KMS-11 (cell line): ENCODE results near the gene SF3B1.

ENCODE experiments used
- H2AFZ ChIP-seq: fragments of 200-600 bp; sonication (generic); 2 replicates; pipeline ENCODE4 v1.6.1; 2016; ENCODE audit warnings: antibody characterized with exemption, mixed run types, low read depth
- H3K27ac ChIP-seq: fragments of 200-600 bp; sonication (generic); 2 replicates; pipeline ENCODE4 v1.6.1; 2016; ENCODE audit warnings: mild to moderate bottlenecking, mixed run types
- H3K27me3 ChIP-seq: fragments of 200-600 bp; sonication (generic); 2 replicates; pipeline ENCODE4 v1.6.1; 2017; ENCODE audit warnings: mild to moderate bottlenecking, low read depth, mixed run types, moderate library complexity; ENCODE audit not compliant: insufficient read depth
- H3K36me3 ChIP-seq: fragments of 200-600 bp; sonication (generic); 2 replicates; pipeline ENCODE4 v1.6.1; 2017; ENCODE audit warnings: mild to moderate bottlenecking, mixed run types; ENCODE audit not compliant: insufficient read depth
- H3K4me1 ChIP-seq: fragments of 200-600 bp; sonication (generic); 2 replicates; pipeline ENCODE4 v1.6.1; 2016; ENCODE audit warnings: mild to moderate bottlenecking, low read depth, mixed run types; ENCODE audit not compliant: poor library complexity, severe bottlenecking
- H3K4me2 ChIP-seq: fragments of 200-600 bp; sonication (generic); 2 replicates; pipeline ENCODE4 v1.7.0; 2016; ENCODE audit warnings: mild to moderate bottlenecking, mixed run types
- H3K4me3 ChIP-seq: fragments of 200-600 bp; sonication (generic); IDR thresholded peaks from 2 replicates; pipeline ENCODE4 v1.6.1; 2017; ENCODE audit warnings: low read depth, low read length, mixed read lengths; ENCODE audit not compliant: insufficient read depth
- H3K79me2 ChIP-seq: fragments of 200-600 bp; sonication (generic); 2 replicates; pipeline ENCODE4 v1.6.1; 2016; ENCODE audit warnings: low read depth, mixed run types; ENCODE audit not compliant: insufficient read depth
- H3K9ac ChIP-seq: fragments of 200-600 bp; sonication (generic); 2 replicates; pipeline ENCODE4 v1.6.1; 2016; ENCODE audit warnings: mild to moderate bottlenecking, mixed run types
- H4K20me1 ChIP-seq: fragments of 200-600 bp; sonication (generic); 2 replicates; pipeline ENCODE4 v1.6.1; 2016; ENCODE audit warnings: mild to moderate bottlenecking, mixed run types; ENCODE audit not compliant: insufficient read depth
- CTCF ChIP-seq: fragments of 200-600 bp; sonication (generic); conservative IDR thresholded peaks from 2 replicates; pipeline ENCODE4 v1.6.1; 2017; ENCODE audit warnings: low read depth, mild to moderate bottlenecking, antibody characterized with exemption, low read length, moderate library complexity, mixed read lengths

SF3B1 gene

GRCh38 chr2:197423307-197423706, 11.5 kb downstream of the SF3B1 start:
- Histone ChIP-seq H3K79me2 (peaks cover 87% of the 10 kb centered on the region), H4K20me1 (peaks cover 38% of the 10 kb centered on the region), H3K27ac (no peak overlapping the region), H3K36me3 (peaks cover 14% of the 10 kb centered on the region; the same call in 1 of the 2 replicates), H3K4me3 (no peak overlapping the region), H2AFZ (no peak overlapping the region), H3K9ac (no peak overlapping the region), H3K27me3 (no peaks in the 10 kb centered on the region), H3K4me1 (peaks cover 21% of the 10 kb centered on the region), H3K4me2 (no peak overlapping the region)
- no peak for TF ChIP-seq CTCF

- Histone ChIP-seq H3K79me2 (peaks cover 50% of the 10 kb centered on the region), H4K20me1 (0 out of 2 replicates have a peak, but pooled peaks cover 5% of the 10 kb centered on the region)
- no peak for TF ChIP-seq CTCF
Measured at GRCh38 chr2:197419438-197419837, 15.4 kb downstream of the SF3B1 start.

GRCh38 chr2:197416268-197416667, 18.6 kb downstream of the SF3B1 start:
- H3K79me2 ChIP-seq: peaks cover 20% of the 10 kb centered on the region; the same call in 1 of the 2 replicates
- no peaks in the 10 kb centered on the region for H3K4me1 ChIP-seq
- no peak overlapping the region for H3K9ac ChIP-seq
- H2AFZ ChIP-seq: no peak overlapping the region
- TF ChIP-seq CTCF: no peak
- H3K27ac ChIP-seq: no peak overlapping the region
- H3K36me3 ChIP-seq: peaks cover 20% of the 10 kb centered on the region; the same call in 1 of the 2 replicates
- no peaks in the 10 kb centered on the region for H3K27me3 ChIP-seq
- H3K4me2 ChIP-seq: no peak overlapping the region
- H3K4me3 ChIP-seq: no peak overlapping the region
- no peaks in the 10 kb centered on the region for H4K20me1 ChIP-seq

More at GRCh38 chr2:197419438-197419837, 15.4 kb downstream of the SF3B1 start:
- H3K4me2 ChIP-seq: no peak overlapping the region
- H3K27me3 ChIP-seq: no peaks in the 10 kb centered on the region
- H3K4me1 ChIP-seq: no peaks in the 10 kb centered on the region
- H3K36me3 ChIP-seq: peaks cover 14% of the 10 kb centered on the region; the same call in 1 of the 2 replicates
- H3K4me3 ChIP-seq: no peak overlapping the region
- no peak overlapping the region for H3K9ac ChIP-seq
- H2AFZ ChIP-seq: no peak overlapping the region
- H3K27ac ChIP-seq: no peak overlapping the region

- H3K79me2 ChIP-seq: peaks cover 9% of the 10 kb centered on the region; the same call in 1 of the 2 replicates
- H3K27ac ChIP-seq: no peak overlapping the region
- H3K9ac ChIP-seq: no peak overlapping the region
- H3K4me2 ChIP-seq: no peak overlapping the region
- no peaks in the 10 kb centered on the region for H3K4me1 ChIP-seq
- TF ChIP-seq CTCF: no peak
- H3K4me3 ChIP-seq: no peak overlapping the region
- no peak overlapping the region for H2AFZ ChIP-seq
- H3K36me3 ChIP-seq: peaks cover 15% of the 10 kb centered on the region; the same call in 1 of the 2 replicates
- H4K20me1 ChIP-seq: no peaks in the 10 kb centered on the region
- no peaks in the 10 kb centered on the region for H3K27me3 ChIP-seq
Measured at GRCh38 chr2:197414515-197414914, 20.3 kb downstream of the SF3B1 start.
